Neural progenitor cell (in vitro differentiated cells): ENCODE data around the gene MGLL. TPM values are rescaled to one million over a fixed set of nuclear protein-coding genes. Genes with fewer than 3 reads are reported as not detected.

Experiments used
- DNase-seq: peaks from one replicate; pipeline ENCODE4 v3.0.0-alpha.2; 2016; ENCODE audit warnings: low spot score
- H2AFZ ChIP-seq: fragments of 200-600 bp; sonication (generic); replicated peaks from 2 replicates; pipeline ENCODE4 v1.6.1; 2016; ENCODE audit warnings: antibody characterized with exemption
- H3F3A ChIP-seq: fragments of 200-600 bp; sonication (generic); 2 replicates; pipeline ENCODE4 v1.6.1; 2016; ENCODE audit warnings: antibody characterized with exemption, low read depth
- H3K27ac ChIP-seq: fragments of 200-600 bp; sonication (generic); 2 replicates; pipeline ENCODE4 v1.5.1; 2016; ENCODE audit warnings: mild to moderate bottlenecking
- H3K27me3 ChIP-seq: fragments of 200-600 bp; sonication (generic); 2 replicates; pipeline ENCODE4 v1.6.1; 2016; ENCODE audit warnings: mild to moderate bottlenecking, moderate library complexity
- H3K36me3 ChIP-seq: fragments of 200-600 bp; sonication (generic); 2 replicates; pipeline ENCODE4 v1.5.1; 2016
- H3K4me1 ChIP-seq: fragments of 200-600 bp; sonication (generic); 2 replicates; pipeline ENCODE4 v1.6.1; 2016; ENCODE audit warnings: mixed run types
- H3K4me2 ChIP-seq: fragments of 200-600 bp; sonication (generic); 2 replicates; pipeline ENCODE4 v1.6.1; 2016
- H3K4me3 ChIP-seq: fragments of 200-600 bp; sonication (generic); 2 replicates; pipeline ENCODE4 v1.5.1; 2016
- H3K79me2 ChIP-seq: fragments of 200-600 bp; sonication (generic); 2 replicates; pipeline ENCODE4 v1.6.1; 2016; ENCODE audit warnings: low read depth
- H3K9ac ChIP-seq: fragments of 200-600 bp; sonication (generic); 2 replicates; pipeline ENCODE4 v1.6.1; 2016
- H3K9me3 ChIP-seq: fragments of 200-600 bp; sonication (generic); 2 replicates; pipeline ENCODE4 v1.5.1; 2016; ENCODE audit warnings: low read depth
- H4K20me1 ChIP-seq: fragments of 200-600 bp; sonication (generic); 2 replicates; pipeline ENCODE4 v1.6.1; 2016; ENCODE audit warnings: low read depth
- H3K27ac Mint-ChIP-seq: 3 replicates; pipeline ENCODE4 v1.8.0; 2021; ENCODE audit warnings: mixed read lengths
- H3K27me3 Mint-ChIP-seq: 2 replicates; pipeline ENCODE4 v1.8.0; 2022; ENCODE audit warnings: low read depth, mild to moderate bottlenecking, inconsistent platforms, moderate library complexity, mixed read lengths; ENCODE audit not compliant: insufficient read depth
- H3K36me3 Mint-ChIP-seq: 3 replicates; pipeline ENCODE4 v1.8.0; 2021; ENCODE audit warnings: mixed read lengths
- H3K4me1 Mint-ChIP-seq: 3 replicates; pipeline ENCODE4 v1.8.0; 2021; ENCODE audit warnings: mixed read lengths
- H3K4me3 Mint-ChIP-seq: 3 replicates; pipeline ENCODE4 v1.8.0; 2021; ENCODE audit warnings: mild to moderate bottlenecking, moderate library complexity, mixed read lengths
- H3K9me3 Mint-ChIP-seq: 3 replicates; pipeline ENCODE4 v1.8.0; 2020; ENCODE audit warnings: mixed read lengths
- CTCF ChIP-seq: fragments of 200-600 bp; sonication (generic); IDR thresholded peaks from 2 replicates; pipeline ENCODE4 v1.5.1; 2017; ENCODE audit warnings: antibody characterized with exemption, mild to moderate bottlenecking
- EZH2 ChIP-seq: fragments of 200-600 bp; sonication (generic); IDR thresholded peaks from 2 replicates; pipeline ENCODE4 v1.6.1; 2017; ENCODE audit warnings: antibody characterized with exemption, mild to moderate bottlenecking, moderate library complexity
- EZH2phosphoT487 ChIP-seq: fragments of 200-600 bp; sonication (generic); IDR thresholded peaks from 2 replicates; pipeline ENCODE4 v1.6.1; 2017; ENCODE audit warnings: antibody characterized with exemption
- total RNA-seq: library from RNA; depleted of rRNA; stranded (reverse); fragments of >200 nt; gene quantifications from 2 replicates; pipeline ENCODE4 v1.2.3, GENCODE V29; 2015; ENCODE audit warnings: low replicate concordance

Gene MGLL
- total RNA-seq, 1 donor from 2014 or later, result 0.15 TPM

- Histone ChIP-seq H3K4me2 (no peak overlapping the region), H3K9ac (no peak overlapping the region), H3K4me3 (no peak overlapping the region), H2AFZ (no peak overlapping the region), H3F3A (no peaks in the 10 kb centered on the region), H3K4me1 (no peaks in the 10 kb centered on the region), H3K27ac (no peak overlapping the region), H3K79me2 (no peaks in the 10 kb centered on the region), H3K36me3 (no peaks in the 10 kb centered on the region), H4K20me1 (no peaks in the 10 kb centered on the region), H3K27me3 (no peaks in the 10 kb centered on the region), H3K9me3 (no peaks in the 10 kb centered on the region)
- Mint-ChIP-seq H3K27ac (no peak overlapping the region), H3K36me3 (no peaks in the 10 kb centered on the region), H3K4me3 (no peak overlapping the region), H3K27me3 (peaks cover 4% of the 10 kb centered on the region), H3K9me3 (no peaks in the 10 kb centered on the region), H3K4me1 (peaks cover 4% of the 10 kb centered on the region)
- TF ChIP-seq EZH2phosphoT487, result no peak
- no peak for TF ChIP-seq CTCF
- no peak for TF ChIP-seq EZH2
- no peak for DNase-seq
Measured at GRCh38 chr3:127741246-127741645, 81.1 kb downstream of the MGLL start.

GRCh38 chr3:127740136-127740915, 82.0 kb downstream of the MGLL start:
- H3K79me2 ChIP-seq, result no peaks in the 10 kb centered on the region
- H3K4me3 Mint-ChIP-seq, result no peak overlapping the region
- TF ChIP-seq EZH2, result no peak
- TF ChIP-seq CTCF, result no peak
- no peak for TF ChIP-seq EZH2phosphoT487
- no peaks in the 10 kb centered on the region for H3K27me3 ChIP-seq
- no peaks in the 10 kb centered on the region for H3K36me3 Mint-ChIP-seq
- H3K27me3 Mint-ChIP-seq, result peaks cover 4% of the 10 kb centered on the region
- peaks cover 9% of the 10 kb centered on the region for H3K4me1 Mint-ChIP-seq
- H3K27ac ChIP-seq, result no peak overlapping the region
- no peaks in the 10 kb centered on the region for H3K9me3 Mint-ChIP-seq
- no peak for DNase-seq
- H3K4me3 ChIP-seq, result no peak overlapping the region
- H3F3A ChIP-seq, result no peaks in the 10 kb centered on the region
- H3K9me3 ChIP-seq, result no peaks in the 10 kb centered on the region
- H3K27ac Mint-ChIP-seq, result peak overlapping the region; percentile 50
- no peak overlapping the region for H2AFZ ChIP-seq
- peaks cover 8% of the 10 kb centered on the region for H3K4me1 ChIP-seq
- H3K9ac ChIP-seq, result no peak overlapping the region
- no peaks in the 10 kb centered on the region for H3K36me3 ChIP-seq
- no peak overlapping the region for H3K4me2 ChIP-seq
- H4K20me1 ChIP-seq, result no peaks in the 10 kb centered on the region

- Histone ChIP-seq H3K79me2 (no peaks in the 10 kb centered on the region), H3K27me3 (no peaks in the 10 kb centered on the region), H3K27ac (no peak overlapping the region), H3K9ac (no peak overlapping the region), H3K4me1 (peaks cover 12% of the 10 kb centered on the region), H3K4me3 (no peak overlapping the region), H3K36me3 (no peaks in the 10 kb centered on the region), H3K4me2 (no peak overlapping the region), H2AFZ (no peak overlapping the region), H3K9me3 (no peaks in the 10 kb centered on the region), H3F3A (no peaks in the 10 kb centered on the region), H4K20me1 (no peaks in the 10 kb centered on the region)
- H3K4me1 Mint-ChIP-seq, result peaks cover 12% of the 10 kb centered on the region
- no peaks in the 10 kb centered on the region for H3K36me3 Mint-ChIP-seq
- H3K9me3 Mint-ChIP-seq, result no peaks in the 10 kb centered on the region
- no peak overlapping the region for H3K27ac Mint-ChIP-seq
- DNase-seq, result no peak
- TF ChIP-seq EZH2phosphoT487 (no peak), CTCF (no peak), EZH2 (no peak)
- no peak overlapping the region for H3K4me3 Mint-ChIP-seq
- peaks cover 4% of the 10 kb centered on the region for H3K27me3 Mint-ChIP-seq
Measured at GRCh38 chr3:127739347-127740135, 82.8 kb downstream of the MGLL start.
